HG02623 (cell line): Measurements from ENCODE around the gene ACOX2.

Experiments used
- ATAC-seq: cut with Tn5 transposase; IDR thresholded peaks from one replicate; pipeline ENCODE4 v1.9.1; 2021; ENCODE audit warnings: moderate library complexity; ENCODE audit not compliant: unreplicated experiment

Gene ACOX2

DNA sequence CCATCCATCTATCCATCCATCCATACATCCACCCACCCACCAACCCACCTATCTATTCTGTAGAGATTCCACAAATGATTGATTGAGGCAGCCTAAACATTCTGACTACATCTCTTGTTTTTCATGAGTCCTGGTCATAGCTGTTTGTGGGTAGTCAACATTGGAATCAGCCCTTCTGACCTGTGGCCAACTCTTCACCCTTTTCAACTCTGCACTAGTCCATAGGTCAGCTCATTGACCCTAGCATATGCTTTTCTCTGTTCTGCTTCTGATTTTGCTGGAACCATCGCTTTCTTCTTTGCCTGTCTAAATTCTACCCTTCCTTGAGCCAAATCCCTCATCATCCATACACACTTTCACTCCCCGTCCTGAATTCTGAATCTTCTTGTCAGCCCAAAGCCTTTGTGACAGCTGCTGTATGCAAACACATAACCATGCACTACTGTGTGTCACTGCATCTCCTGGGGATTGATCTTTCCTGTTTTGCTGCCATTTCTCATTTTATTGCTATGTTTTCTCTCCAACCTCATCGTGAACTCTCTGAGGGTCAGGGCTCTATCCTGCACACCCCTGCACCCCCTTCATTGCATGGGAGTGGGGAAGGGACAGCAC is 61.9 kb downstream of the ACOX2 start:
- no peak for ATAC-seq

GRCh38 chr3:58474348-58474911 is 62.6 kb downstream of the ACOX2 start:
- ATAC-seq = no peak

- ATAC-seq = no peak
Measured at GRCh38 chr3:58473275-58473674, 63.7 kb downstream of the ACOX2 start.

- no peak for ATAC-seq
Measured at GRCh38 chr3:58471025-58471887, 65.7 kb downstream of the ACOX2 start.

GRCh38 chr3:58470363-58471024 is 66.5 kb downstream of the ACOX2 start:
- ATAC-seq = no peak

- ATAC-seq = no peak
Measured at GRCh38 chr3:58469096-58469495, 67.9 kb downstream of the ACOX2 start.

GRCh38 chr3:58466899-58467563 is 70.0 kb downstream of the ACOX2 start:
- ATAC-seq = no peak

GRCh38 chr3:58464866-58465265 is 72.1 kb downstream of the ACOX2 start:
- no peak for ATAC-seq

- no peak for ATAC-seq
Measured at GRCh38 chr3:58463942-58464271, 73.1 kb downstream of the ACOX2 start.

DNA sequence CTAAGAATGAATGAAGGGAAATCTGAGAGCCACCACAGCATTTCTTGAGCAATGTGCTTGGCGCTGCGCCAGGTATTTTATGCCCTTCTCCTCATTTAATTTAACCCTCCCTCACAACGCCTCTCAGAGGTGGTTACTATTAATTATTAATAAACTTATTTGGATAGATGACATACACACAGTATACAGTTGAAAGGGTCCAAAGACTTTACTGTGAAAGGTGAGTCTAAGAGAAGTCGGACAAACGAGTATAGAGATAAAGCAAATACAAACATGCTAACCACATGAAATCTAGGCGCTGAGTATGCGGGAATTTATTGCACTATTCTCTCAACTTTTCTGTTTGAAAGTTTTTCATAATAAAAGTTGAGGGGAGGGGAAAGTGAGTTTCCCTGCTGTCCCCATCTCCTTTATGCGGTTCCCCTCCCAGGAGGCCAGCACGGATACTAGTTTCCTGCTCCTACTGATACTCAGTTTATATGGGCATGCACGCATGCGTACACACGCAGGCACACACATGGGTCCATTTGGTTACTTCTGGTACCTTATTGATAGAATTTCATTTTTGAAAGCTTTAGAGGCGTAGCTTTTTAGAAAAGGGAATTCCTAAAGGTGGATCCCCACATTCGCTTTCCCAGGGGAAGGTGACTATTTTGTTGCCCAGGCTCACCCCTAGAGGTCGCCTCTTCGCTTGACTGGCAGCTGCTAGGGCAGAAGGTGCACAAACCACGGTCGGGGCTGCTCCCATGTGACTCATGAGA is 73.6 kb downstream of the ACOX2 start:
- peak; percentile 82 for ATAC-seq

- ATAC-seq = no peak
Measured at GRCh38 chr3:58462829-58463180, 74.2 kb downstream of the ACOX2 start.

GRCh38 chr3:58459160-58459559 is 77.8 kb downstream of the ACOX2 start:
- no peak for ATAC-seq
